ENCODE results near the gene CSF1R.
"Not testable (repeated sequence)": the region's sequence is repeated elsewhere in the genome, so short reads cannot be mapped to it uniquely, and the experiment has no call there.

Gene CSF1R

GRCh38 chr5:150103678-150104549 is 17.6 kb upstream of the CSF1R start:
- no peak for DNase-seq (ENCODE audit: low read depth)

- DNase-seq (ENCODE audit: low read depth), result no peak
These were observed 14.7 kb upstream of the CSF1R start for GRCh38 chr5:150101023-150101422.

GRCh38 chr5:150097152-150097551 is 10.8 kb upstream of the CSF1R start:
- DNase-seq (ENCODE audit: low read depth), result no peak

GRCh38 chr5:150092159-150092787 is 5.9 kb upstream of the CSF1R start:
- no peak for DNase-seq (ENCODE audit: low read depth)

- DNase-seq (ENCODE audit: low read depth), result no peak
These were observed 1.0 kb downstream of the CSF1R start for GRCh38 chr5:150085191-150085912.

GRCh38 chr5:150084754-150085153 is 1.6 kb downstream of the CSF1R start:
- DNase-seq (ENCODE audit: low read depth), result not testable (repeated sequence)

DNA sequence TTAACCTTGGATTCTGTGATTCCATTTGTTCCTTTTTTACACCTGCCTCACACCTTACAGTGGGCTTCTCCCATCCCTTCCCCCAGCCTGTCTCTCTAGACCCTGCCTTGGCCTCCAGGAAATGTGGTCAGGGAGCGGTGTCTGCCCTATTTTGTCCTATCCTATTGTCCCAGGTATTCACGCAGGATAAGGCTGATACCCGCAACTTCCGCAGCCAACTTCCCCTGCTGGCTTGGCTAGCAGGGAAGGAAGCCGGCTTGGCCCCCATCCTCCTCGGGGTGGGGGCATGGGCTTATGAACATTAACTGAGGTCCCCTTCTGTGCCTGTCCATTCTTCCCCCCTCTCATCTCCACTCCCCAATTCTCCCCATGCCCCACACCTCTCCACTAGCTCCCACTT is 3.5 kb downstream of the CSF1R start:
- DNase-seq (ENCODE audit: low read depth), result no peak

GRCh38 chr5:150082374-150082773 is 4.0 kb downstream of the CSF1R start:
- no peak for DNase-seq (ENCODE audit: low read depth)

DNA sequence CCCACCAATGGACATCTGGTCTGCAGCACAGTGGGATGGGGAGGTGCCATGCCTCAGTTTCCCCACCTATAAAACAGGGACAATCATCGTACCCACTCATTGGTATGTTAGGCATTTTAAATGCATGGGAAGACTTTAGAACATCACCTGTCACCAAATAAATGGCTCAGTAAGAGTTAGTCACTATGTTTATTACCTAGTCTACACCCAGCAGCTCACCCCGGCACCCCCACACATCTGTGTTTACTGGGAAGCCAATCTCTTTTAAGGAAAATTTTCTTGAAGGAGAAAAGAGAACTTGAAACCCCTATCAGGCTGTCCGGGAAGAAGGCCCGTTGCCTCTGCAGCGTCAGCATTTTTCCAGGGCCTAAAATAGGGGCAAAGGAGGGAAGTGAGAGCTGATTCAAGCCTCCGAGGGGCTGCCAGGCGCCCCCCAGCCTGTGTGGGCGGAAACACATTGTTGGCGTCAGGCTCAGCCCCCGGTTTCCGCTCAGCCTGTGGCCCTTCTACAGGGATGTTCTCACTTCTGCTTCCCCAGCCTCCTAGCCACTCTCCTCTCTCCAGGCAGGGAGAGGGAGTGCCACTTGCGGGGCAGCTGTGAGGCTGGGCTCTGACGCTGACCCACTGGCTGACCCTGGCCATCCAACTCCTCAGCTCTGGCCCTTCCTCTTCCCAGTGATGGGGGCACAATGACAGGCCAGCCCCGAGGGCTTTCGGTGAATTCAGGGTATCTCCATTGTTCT is 4.6 kb downstream of the CSF1R start:
- DNase-seq (ENCODE audit: low read depth), result no peak

- no peak for DNase-seq (ENCODE audit: low read depth)
These were observed 5.5 kb downstream of the CSF1R start for GRCh38 chr5:150080696-150081435.

DNA sequence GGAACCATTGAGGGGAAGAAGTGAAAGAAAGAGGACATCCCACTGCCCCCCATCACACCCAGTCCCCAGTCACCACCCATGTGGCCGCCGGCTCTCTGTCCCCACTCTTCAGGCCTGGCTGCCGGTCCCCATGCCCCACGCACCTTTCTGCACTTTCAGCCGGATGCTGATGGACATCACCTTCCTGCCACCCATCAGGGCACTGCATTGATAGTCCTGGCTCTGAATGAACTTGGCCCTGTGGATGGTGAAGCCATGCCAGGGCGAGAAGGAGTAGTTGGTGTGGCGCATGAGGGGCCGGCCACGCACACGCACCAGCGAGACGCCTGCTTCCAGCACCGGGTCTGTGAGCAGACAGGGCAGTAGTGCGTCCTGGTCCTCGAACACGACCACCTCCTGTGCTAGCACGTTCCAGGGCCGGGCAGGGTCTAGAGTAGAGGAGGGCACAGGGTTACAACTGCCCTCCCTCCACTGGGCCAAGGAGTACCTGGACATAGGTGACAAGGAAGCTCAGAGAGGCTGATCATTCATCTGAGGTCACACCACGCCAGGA is 6.4 kb downstream of the CSF1R start:
- no peak for DNase-seq (ENCODE audit: low read depth)

- no peak for DNase-seq (ENCODE audit: low read depth)
These were observed 7.3 kb downstream of the CSF1R start for GRCh38 chr5:150078802-150079689.

DNA sequence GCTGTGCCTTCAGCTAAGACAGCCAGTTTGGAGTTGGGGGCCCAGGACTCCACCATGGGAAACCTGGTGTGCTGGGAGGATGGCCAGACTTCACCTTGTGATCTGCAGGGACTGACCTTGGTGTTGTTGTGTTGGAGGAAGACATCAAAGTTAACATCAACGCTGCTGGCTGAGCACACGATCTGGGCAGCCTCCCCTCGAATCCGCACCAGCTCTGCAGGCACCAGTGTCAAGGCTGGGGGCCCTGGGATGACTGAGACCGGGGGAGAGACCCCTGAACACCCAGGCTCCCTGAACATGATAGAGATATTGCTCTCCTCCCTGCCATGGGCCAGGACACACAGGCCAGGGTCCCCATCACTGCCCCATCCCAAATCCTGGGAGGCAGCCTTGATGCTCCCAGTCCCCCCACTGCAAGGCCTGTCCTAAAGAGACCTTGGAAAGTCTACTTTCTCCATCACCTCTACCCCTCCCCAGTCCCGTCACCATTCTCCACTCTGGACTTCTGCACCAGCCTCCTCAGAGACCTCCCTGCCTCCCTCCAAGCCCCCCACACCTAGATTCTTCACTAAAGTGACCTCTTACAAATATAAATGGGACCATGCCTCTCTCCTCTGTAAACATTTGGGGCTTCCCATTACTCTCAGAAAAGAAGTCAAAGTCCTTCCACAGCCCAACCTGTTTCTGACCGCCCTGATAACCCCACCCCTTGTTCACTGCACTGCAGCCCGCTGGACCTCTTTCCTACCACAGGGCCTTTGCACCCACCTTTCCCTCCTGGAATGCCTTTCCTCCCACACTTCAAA is 8.2 kb downstream of the CSF1R start:
- DNase-seq (ENCODE audit: low read depth), result no peak

DNA sequence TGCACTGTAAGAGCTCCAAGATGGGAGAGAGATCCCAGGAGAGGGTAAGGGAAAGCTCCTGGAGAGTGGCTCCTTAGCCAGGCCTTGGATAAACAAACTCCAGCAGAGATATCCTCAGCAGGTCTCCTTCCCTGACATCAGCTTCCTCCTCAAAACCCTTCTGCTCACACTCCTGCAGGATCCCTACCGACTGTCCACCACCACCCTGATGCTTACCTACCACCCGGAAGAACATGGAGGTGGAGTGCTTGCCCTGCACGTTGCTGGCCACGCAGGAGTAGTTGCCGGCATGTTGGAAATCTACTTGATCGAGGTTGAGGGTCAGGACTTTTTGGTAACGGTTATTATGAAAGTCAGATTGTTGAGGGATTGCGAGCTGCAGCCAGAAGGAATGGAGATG is 9.3 kb downstream of the CSF1R start:
- DNase-seq (ENCODE audit: low read depth), result no peak

DNA sequence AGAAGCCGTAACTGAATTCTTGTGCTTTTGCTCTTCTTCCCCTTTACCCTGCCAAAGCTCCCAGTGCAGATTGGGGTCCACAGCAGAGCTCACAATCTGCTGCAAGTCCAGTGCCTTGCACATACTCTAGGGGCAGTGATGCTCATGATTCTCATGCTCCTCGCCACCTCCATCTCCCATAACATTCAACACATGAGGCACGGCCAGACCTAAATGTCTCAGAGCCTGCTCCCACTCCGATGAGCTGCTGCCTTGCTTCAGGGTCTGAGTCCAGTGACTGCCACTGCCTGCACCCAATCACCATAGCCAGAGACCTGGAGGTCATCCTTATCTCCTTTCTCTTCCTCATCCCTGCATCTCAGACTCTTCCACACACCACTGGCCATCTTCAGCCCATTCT is 10.5 kb downstream of the CSF1R start:
- DNase-seq (ENCODE audit: low read depth), result no peak

GRCh38 chr5:150075233-150075632 is 11.1 kb downstream of the CSF1R start:
- DNase-seq (ENCODE audit: low read depth), result no peak

- DNase-seq (ENCODE audit: low read depth), result no peak
These were observed 12.7 kb downstream of the CSF1R start for GRCh38 chr5:150073677-150074076.

- no peak for DNase-seq (ENCODE audit: low read depth)
These were observed 13.2 kb downstream of the CSF1R start for GRCh38 chr5:150073086-150073625.

DNA sequence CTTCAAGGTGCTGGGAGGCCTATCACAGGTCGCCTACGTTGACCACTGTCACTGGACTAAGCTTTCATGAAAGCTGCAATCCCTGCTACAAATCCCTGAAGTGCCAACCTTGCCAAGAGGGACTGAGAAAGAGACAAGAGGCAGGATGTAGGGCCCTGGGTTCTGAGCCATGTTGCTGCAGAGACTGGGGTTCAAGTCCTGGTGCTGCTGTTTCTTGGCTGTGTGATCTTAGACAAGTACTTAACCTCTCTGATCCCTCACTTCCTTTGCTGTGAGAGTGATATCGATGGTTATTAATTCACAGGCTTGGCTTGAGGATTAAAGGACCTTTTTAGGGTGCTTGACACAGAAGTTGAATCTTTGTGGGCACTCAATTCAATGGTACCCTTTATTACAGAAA is 15.5 kb downstream of the CSF1R start:
- DNase-seq (ENCODE audit: low read depth), result no peak

Measured in stimulated activated CD8-positive, alpha-beta memory T cell treated with anti-CD3 and anti-CD28 coated beads, Interleukin-7, amount 100 ng/mL, for 24 hours (primary cell).